IPS-15b (cell line): ENCODE measurements around the gene CD22.
"Not testable (repeated sequence)": the region's sequence is repeated elsewhere in the genome, so short reads cannot be mapped to it uniquely, and the experiment has no call there.

Experiments used
- H3K27me3 ChIP-seq: one replicate; pipeline ENCODE4 v1.6.1; 2013; ENCODE audit warnings: low read length; ENCODE audit not compliant: control insufficient read depth, insufficient read depth
- H3K36me3 ChIP-seq: one replicate; pipeline ENCODE4 v1.6.1; 2013; ENCODE audit warnings: low read length; ENCODE audit not compliant: control insufficient read depth, insufficient read depth
- H3K4me1 ChIP-seq: one replicate; pipeline ENCODE4 v1.6.1; 2013; ENCODE audit warnings: mild to moderate bottlenecking, low read length; ENCODE audit not compliant: control insufficient read depth, insufficient read depth
- H3K4me3 ChIP-seq: one replicate; pipeline ENCODE4 v1.5.1; 2013; ENCODE audit warnings: low read depth, low read length
- H3K9ac ChIP-seq: one replicate; pipeline ENCODE4 v1.6.1; 2013; ENCODE audit warnings: low read depth, mild to moderate bottlenecking, low read length
- H3K9me3 ChIP-seq: one replicate; pipeline ENCODE4 v1.6.1; 2013; ENCODE audit warnings: mild to moderate bottlenecking, low read length; ENCODE audit not compliant: control insufficient read depth, insufficient read depth

The CD22 gene

GRCh38 chr19:35328851-35329285, at the start of gene CD22:
CD22 (plus strand) TSS chr19:35329187; CDS start chr19:35332041, 2,854 bp downstream.
- Histone ChIP-seq H3K27me3 (no peaks in the 10 kb centered on the region), H3K4me1 (no peaks in the 10 kb centered on the region), H3K9ac (no peak within 1 kb of the TSS), H3K4me3 (no peak within 1 kb of the TSS), H3K9me3 (no peaks in the 10 kb centered on the region), H3K36me3 (no peaks in the 10 kb centered on the region)

GRCh38 chr19:35279374-35279773, 49.6 kb upstream of the CD22 start:
- Histone ChIP-seq H3K27me3 (no peaks in the 10 kb centered on the region), H3K4me3 (no peak overlapping the region), H3K9me3 (no peaks in the 10 kb centered on the region), H3K36me3 (peaks cover 16% of the 10 kb centered on the region), H3K4me1 (no peaks in the 10 kb centered on the region), H3K9ac (no peak overlapping the region)

- Histone ChIP-seq H3K9ac (no peak overlapping the region), H3K9me3 (no peaks in the 10 kb centered on the region), H3K36me3 (peaks cover 13% of the 10 kb centered on the region), H3K4me1 (peaks cover 4% of the 10 kb centered on the region), H3K4me3 (no peak overlapping the region), H3K27me3 (no peaks in the 10 kb centered on the region)
Observed at GRCh38 chr19:35279985-35280821, 48.8 kb upstream of the CD22 start.

GRCh38 chr19:35281303-35281702, 47.7 kb upstream of the CD22 start:
- Histone ChIP-seq H3K27me3 (no peaks in the 10 kb centered on the region), H3K4me1 (peaks cover 5% of the 10 kb centered on the region), H3K36me3 (peaks cover 13% of the 10 kb centered on the region), H3K9me3 (no peaks in the 10 kb centered on the region), H3K4me3 (no peak overlapping the region), H3K9ac (no peak overlapping the region)

DNA sequence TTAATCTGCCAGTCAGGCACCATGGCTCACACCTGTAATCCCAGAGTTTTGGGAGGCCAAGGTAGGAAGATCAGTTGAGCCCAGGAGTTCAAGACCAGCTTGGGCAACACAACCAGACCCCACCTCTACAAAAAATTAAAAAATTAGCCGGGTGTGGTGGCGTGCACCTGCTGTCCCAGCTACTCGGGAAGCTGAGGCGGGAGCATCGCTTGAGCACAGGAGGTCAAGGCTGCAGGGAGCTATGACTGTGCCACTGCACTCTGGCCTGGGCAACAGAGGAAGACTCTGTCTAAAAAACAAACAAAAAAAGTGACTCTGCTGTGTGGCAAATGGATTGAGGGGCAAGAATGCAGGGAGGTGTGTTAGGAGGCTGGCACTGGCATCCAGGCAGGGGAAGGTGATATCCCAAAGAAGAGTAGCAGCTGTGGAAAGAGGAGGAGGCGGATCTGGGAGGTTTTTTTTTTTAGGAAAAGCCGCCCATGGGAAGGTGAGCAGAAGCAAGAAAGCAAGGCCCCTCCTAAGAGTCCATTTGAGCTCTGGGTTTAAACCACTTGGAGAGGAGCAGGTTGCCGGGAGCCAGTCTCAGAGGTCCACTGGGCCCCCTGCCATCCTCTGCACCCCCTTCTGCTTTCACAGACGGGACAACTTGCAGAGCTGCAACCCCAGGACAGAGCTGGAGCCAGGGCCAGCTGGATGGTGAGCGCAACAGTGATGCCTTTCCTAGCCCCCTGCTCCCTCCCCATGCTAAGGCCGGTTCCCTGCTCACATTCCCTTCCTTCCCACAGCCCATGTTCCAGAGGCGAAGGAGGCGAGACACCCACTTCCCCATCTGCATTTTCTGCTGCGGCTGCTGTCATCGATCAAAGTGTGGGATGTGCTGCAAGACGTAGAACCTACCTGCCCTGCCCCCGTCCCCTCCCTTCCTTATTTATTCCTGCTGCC, 44.6 kb upstream of the CD22 start:
- H3K9ac ChIP-seq: no peak overlapping the region
- H3K4me1 ChIP-seq: peaks cover 5% of the 10 kb centered on the region
- H3K9me3 ChIP-seq: no peaks in the 10 kb centered on the region
- H3K36me3 ChIP-seq: no peaks in the 10 kb centered on the region
- H3K4me3 ChIP-seq: no peak overlapping the region
- H3K27me3 ChIP-seq: no peaks in the 10 kb centered on the region

DNA sequence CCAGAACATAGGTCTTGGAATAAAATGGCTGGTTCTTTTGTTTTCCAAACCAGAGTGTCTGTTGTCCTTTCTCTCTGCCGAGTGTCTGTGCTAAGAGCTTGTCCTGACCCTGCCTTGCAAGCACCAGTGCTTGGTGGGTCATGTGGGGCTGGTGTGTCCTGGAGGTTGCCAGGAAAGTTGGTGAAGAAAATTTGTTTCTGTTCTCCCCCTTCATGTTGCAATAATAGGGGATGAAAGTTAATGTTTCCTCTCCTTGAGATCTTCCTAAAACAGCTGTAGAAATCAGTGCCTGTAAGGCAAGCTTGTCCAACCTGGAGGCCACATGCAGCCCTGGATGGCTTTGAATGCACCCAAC, 43.9 kb upstream of the CD22 start:
- Histone ChIP-seq H3K9ac (no peak overlapping the region), H3K4me3 (no peak overlapping the region), H3K27me3 (no peaks in the 10 kb centered on the region), H3K9me3 (no peaks in the 10 kb centered on the region), H3K4me1 (peaks cover 5% of the 10 kb centered on the region), H3K36me3 (no peaks in the 10 kb centered on the region)

GRCh38 chr19:35285465-35285864, 43.5 kb upstream of the CD22 start:
- H3K4me3 ChIP-seq: not testable (repeated sequence)

DNA sequence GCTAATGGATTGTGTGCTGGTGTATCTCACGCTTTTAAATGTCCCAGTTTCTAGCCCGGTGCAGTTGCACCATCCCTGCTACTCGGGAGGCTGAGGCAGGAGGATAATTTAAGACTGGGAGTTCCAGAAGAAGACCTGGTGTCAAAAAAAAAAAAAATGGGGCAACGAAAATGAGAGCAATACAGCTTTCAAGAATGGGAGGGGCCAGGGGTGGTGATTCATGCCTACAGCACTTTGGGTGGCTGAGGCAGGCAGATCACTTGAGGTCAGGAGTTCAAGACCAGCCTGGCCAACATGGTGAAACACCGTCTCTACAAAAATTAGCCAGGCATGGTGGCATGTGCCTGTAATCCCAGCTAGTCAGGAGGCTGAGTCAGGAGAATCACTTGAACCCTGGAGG, 42.9 kb upstream of the CD22 start:
- H3K4me1 ChIP-seq, H3K9me3 ChIP-seq, H3K27me3 ChIP-seq, H3K9ac ChIP-seq, H3K4me3 ChIP-seq, H3K36me3 ChIP-seq: not testable (repeated sequence)

More at GRCh38 chr19:35285465-35285864, 43.5 kb upstream of the CD22 start:
- H3K9me3 ChIP-seq, H3K4me1 ChIP-seq, H3K9ac ChIP-seq, H3K36me3 ChIP-seq, H3K27me3 ChIP-seq: not testable (repeated sequence)

- Histone ChIP-seq H3K9ac (no peak overlapping the region), H3K4me1 (peaks cover 5% of the 10 kb centered on the region), H3K4me3 (no peak overlapping the region), H3K27me3 (no peaks in the 10 kb centered on the region), H3K9me3 (no peaks in the 10 kb centered on the region), H3K36me3 (no peaks in the 10 kb centered on the region)
Observed at GRCh38 chr19:35287713-35288112, 41.3 kb upstream of the CD22 start.

GRCh38 chr19:35288331-35288730, 40.7 kb upstream of the CD22 start:
- Histone ChIP-seq H3K4me1 (peaks cover 5% of the 10 kb centered on the region), H3K4me3 (no peak overlapping the region), H3K27me3 (no peaks in the 10 kb centered on the region), H3K36me3 (no peaks in the 10 kb centered on the region), H3K9ac (no peak overlapping the region), H3K9me3 (no peaks in the 10 kb centered on the region)

DNA sequence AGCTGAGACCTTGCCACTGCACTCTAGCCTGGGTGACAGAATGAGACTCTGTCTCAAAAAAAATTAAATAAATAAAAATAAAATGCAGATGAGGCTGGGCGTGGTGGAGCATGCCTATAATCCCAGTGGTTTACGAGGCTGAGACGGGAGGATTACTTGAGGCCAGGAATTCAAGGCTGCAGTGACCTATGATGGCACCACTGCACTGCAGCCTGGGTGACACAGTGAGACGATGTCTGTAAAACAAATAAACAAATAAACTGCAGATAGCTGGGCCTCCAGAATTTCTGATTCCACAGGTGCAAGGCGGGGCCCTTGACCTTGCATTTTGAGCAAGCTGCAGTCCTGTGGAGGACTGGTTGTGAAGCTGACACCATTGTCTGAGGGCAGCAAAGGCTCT, 40.1 kb upstream of the CD22 start:
- Histone ChIP-seq H3K4me1 (peaks cover 5% of the 10 kb centered on the region), H3K9ac (no peak overlapping the region), H3K9me3 (no peaks in the 10 kb centered on the region), H3K27me3 (no peaks in the 10 kb centered on the region), H3K36me3 (no peaks in the 10 kb centered on the region), H3K4me3 (no peak overlapping the region)
